HepG2 (cell line): ENCODE data around the gene CYCS.

Source experiments
- CEBPB ChIP-seq: IDR thresholded peaks from 2 replicates; pipeline ENCODE4 v1.6.1; 2011; ENCODE audit warnings: low read depth, low read length, improper control_type of control experiment, borderline replicate concordance
- JUND ChIP-seq: sonication (generic); formaldehyde crosslinking; IDR thresholded peaks from 2 replicates; pipeline ENCODE4 v1.8.0; 2022; ENCODE audit warnings: mild to moderate bottlenecking, missing genetic modification reagents
- MAZ ChIP-seq, 2 experiments: sonication (generic) in 1 of 2; formaldehyde crosslinking in 1 of 2; IDR thresholded peaks; 2 replicates each; pipeline versions ENCODE4 v1.5.0 to v1.6.1; 2012 to 2020; ENCODE audit warnings: low read depth in 2 of 2, mild to moderate bottlenecking in 2 of 2, borderline replicate concordance in 1 of 2, improper control_type of control experiment in 1 of 2, low read length in 1 of 2, missing genetic modification reagents in 1 of 2, moderate library complexity in 1 of 2
- ZNF160 ChIP-seq: sonication (generic); formaldehyde crosslinking; IDR thresholded peaks from 2 replicates; pipeline ENCODE4 v1.8.0; 2022; ENCODE audit warnings: mild to moderate bottlenecking, inconsistent platforms, missing genetic modification reagents
- ZNF766 ChIP-seq: sonication (generic); formaldehyde crosslinking; IDR thresholded peaks from 2 replicates; pipeline ENCODE4 v1.5.0; 2020; ENCODE audit warnings: missing genetic modification reagents, borderline replicate concordance
- TF ChIP-seq, protein P1 (sequence below): sonication (generic); formaldehyde crosslinking; IDR thresholded peaks from 2 replicates; pipeline ENCODE4 v1.4.0; 2020; ENCODE audit warnings: missing genetic modification reagents, mild to moderate bottlenecking, borderline replicate concordance
- TF ChIP-seq, protein P2 (sequence below): sonication (generic); formaldehyde crosslinking; IDR thresholded peaks from 2 replicates; pipeline ENCODE4 v1.5.1; 2020; ENCODE audit warnings: mild to moderate bottlenecking, missing genetic modification reagents, moderate library complexity

- no peak for TF ChIP-seq CEBPB
- no peak for TF ChIP-seq JUND (CRISPR knock-in tag)
- no peak for TF ChIP-seq MAZ (IDR thresholded peaks at IDR 0.05; ENCODE audit: borderline replicate concordance, low read depth, low read length)
- TF ChIP-seq MAZ (CRISPR knock-in tag; IDR thresholded peaks at IDR 0.05; ENCODE audit: low read depth) = no peak
- TF ChIP-seq, protein P1, sequence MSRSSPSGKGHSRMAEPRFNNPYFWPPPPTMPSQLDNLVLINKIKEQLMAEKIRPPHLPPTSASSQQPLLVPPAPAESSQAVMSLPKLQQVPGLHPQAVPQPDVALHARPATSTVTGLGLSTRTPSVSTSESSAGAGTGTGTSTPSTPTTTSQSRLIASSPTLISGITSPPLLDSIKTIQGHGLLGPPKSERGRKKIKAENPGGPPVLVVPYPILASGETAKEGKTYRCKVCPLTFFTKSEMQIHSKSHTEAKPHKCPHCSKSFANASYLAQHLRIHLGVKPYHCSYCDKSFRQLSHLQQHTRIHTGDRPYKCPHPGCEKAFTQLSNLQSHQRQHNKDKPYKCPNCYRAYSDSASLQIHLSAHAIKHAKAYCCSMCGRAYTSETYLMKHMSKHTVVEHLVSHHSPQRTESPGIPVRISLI = no peak
- no peak for TF ChIP-seq ZNF766 (CRISPR knock-in tag)
- TF ChIP-seq, protein P2, sequence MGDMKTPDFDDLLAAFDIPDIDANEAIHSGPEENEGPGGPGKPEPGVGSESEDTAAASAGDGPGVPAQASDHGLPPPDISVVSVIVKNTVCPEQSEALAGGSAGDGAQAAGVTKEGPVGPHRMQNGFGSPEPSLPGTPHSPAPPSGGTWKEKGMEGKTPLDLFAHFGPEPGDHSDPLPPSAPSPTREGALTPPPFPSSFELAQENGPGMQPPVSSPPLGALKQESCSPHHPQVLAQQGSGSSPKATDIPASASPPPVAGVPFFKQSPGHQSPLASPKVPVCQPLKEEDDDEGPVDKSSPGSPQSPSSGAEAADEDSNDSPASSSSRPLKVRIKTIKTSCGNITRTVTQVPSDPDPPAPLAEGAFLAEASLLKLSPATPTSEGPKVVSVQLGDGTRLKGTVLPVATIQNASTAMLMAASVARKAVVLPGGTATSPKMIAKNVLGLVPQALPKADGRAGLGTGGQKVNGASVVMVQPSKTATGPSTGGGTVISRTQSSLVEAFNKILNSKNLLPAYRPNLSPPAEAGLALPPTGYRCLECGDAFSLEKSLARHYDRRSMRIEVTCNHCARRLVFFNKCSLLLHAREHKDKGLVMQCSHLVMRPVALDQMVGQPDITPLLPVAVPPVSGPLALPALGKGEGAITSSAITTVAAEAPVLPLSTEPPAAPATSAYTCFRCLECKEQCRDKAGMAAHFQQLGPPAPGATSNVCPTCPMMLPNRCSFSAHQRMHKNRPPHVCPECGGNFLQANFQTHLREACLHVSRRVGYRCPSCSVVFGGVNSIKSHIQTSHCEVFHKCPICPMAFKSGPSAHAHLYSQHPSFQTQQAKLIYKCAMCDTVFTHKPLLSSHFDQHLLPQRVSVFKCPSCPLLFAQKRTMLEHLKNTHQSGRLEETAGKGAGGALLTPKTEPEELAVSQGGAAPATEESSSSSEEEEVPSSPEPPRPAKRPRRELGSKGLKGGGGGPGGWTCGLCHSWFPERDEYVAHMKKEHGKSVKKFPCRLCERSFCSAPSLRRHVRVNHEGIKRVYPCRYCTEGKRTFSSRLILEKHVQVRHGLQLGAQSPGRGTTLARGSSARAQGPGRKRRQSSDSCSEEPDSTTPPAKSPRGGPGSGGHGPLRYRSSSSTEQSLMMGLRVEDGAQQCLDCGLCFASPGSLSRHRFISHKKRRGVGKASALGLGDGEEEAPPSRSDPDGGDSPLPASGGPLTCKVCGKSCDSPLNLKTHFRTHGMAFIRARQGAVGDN (CRISPR knock-in tag) = no peak
- TF ChIP-seq ZNF160 (CRISPR knock-in tag) = no peak
Measured at GRCh38 chr7:25158966-25159365, 33.9 kb upstream of the CYCS start.
